T-helper 1 cell treated with Interleukin-12 subunit alpha and Interleukin-12 subunit beta and Interleukin-4 antibody, amounts not matched to agents 30 μg/mL and 1 μg/mL, for 36 hours (primary cell): Measurements from ENCODE around the gene TPST1.
"Not testable (repeated sequence)": the region's sequence is repeated elsewhere in the genome, so short reads cannot be mapped to it uniquely, and the experiment has no call there.

Experiments used
- H3K27ac Mint-ChIP-seq: one replicate; pipeline ENCODE4 v1.8.0; 2021; ENCODE audit warnings: mild to moderate bottlenecking, mixed read lengths
- H3K27me3 Mint-ChIP-seq: one replicate; pipeline ENCODE4 v1.8.0; 2021; ENCODE audit warnings: low read depth, mixed read lengths
- H3K36me3 Mint-ChIP-seq: one replicate; pipeline ENCODE4 v1.8.0; 2021; ENCODE audit warnings: low read depth, mixed read lengths
- H3K4me1 Mint-ChIP-seq: one replicate; pipeline ENCODE4 v1.8.0; 2021; ENCODE audit warnings: low read depth, mixed read lengths
- H3K4me3 Mint-ChIP-seq: one replicate; pipeline ENCODE4 v1.8.0; 2021; ENCODE audit warnings: mild to moderate bottlenecking, moderate library complexity, mixed read lengths
- H3K9me3 Mint-ChIP-seq: one replicate; pipeline ENCODE4 v1.8.0; 2021; ENCODE audit warnings: mixed read lengths

TPST1 gene

DNA sequence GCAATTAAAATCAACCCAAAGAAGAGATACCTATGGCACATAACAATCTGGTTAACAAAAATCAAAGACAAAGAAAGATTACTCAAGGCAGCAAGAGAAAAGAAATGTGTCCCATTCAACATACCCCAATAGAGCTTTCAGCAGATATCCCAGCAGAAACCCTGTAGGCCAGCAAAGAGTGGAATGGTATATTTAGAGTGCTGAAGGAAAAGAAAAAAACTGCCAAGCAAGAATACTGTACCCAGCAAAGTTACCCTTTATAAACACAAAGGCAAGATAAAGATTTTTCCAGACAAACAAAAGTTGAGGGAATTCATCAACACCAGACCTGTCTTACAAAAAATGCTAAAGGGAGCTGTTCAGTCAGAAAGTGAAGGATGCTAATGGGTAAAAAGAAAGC, 131.6 kb downstream of the TPST1 start:
- Mint-ChIP-seq H3K4me1 (no peaks in the 10 kb centered on the region), H3K27ac (no peak overlapping the region), H3K36me3 (no peaks in the 10 kb centered on the region), H3K27me3 (no peaks in the 10 kb centered on the region), H3K4me3 (no peak overlapping the region), H3K9me3 (peaks cover 24% of the 10 kb centered on the region)

DNA sequence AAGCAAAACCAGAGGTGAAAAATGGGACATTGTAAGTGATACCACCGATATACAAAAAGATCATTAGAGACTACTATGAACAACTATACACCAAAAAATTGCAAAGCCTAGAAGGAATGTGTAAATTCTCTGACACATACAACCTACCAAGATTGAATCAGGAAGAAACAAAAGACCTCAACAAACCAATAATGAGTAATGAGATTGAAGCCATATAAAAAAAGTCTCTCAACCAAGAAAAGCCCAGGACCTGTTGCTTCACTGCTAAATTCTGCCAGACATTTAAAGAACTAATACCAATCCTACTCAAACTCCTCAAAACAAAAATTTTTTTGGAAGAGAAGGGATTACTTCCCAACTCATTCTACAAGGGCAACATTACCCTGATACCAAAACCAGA, 134.0 kb downstream of the TPST1 start:
- Mint-ChIP-seq H3K4me1 (no peaks in the 10 kb centered on the region), H3K36me3 (no peaks in the 10 kb centered on the region), H3K4me3 (no peak overlapping the region), H3K9me3 (peaks cover 24% of the 10 kb centered on the region), H3K27ac (no peak overlapping the region), H3K27me3 (no peaks in the 10 kb centered on the region)

DNA sequence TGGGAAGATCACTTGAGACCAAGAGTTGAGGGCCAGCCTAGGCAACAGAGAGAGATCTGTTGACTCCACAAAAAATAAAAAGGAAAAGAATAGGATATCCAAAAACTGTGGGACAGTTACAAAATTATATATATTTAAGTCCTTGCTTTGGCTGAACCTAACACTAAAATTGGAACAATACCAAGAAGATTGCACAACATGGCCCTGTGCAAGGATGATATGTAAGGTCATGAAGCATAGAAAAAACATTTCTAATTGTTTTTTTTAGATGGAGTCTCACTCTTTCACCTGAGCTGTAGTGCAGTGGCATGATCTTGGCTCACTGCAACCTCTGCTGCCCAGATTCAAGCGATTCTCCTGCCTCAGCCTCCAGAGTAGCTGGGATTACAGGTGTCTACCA, 139.0 kb downstream of the TPST1 start:
- no peak overlapping the region for H3K4me3 Mint-ChIP-seq
- H3K27me3 Mint-ChIP-seq: peaks cover 3% of the 10 kb centered on the region
- H3K4me1 Mint-ChIP-seq: no peaks in the 10 kb centered on the region
- no peak overlapping the region for H3K27ac Mint-ChIP-seq
- H3K9me3 Mint-ChIP-seq: peaks cover 6% of the 10 kb centered on the region
- no peaks in the 10 kb centered on the region for H3K36me3 Mint-ChIP-seq

DNA sequence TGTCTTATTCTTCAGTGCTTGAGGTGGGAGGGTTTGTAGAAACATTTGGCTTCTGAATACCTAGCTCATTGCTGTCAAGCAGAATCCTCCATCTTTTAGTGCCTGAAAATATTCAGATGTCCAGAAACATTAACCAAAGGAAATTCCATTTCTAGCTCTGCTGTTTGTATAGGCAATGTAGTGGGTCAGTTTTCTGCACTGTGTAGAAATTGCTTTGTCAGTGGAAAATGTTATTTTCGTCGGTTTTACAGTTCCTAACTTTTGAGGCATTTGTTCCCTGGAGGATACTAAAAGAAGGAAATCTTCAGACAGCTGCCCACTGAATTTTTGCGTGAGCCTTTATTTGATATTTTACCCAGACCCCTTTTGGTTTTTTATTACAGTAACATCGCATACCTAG, 143.4 kb downstream of the TPST1 start:
- Mint-ChIP-seq H3K27me3 (peaks cover 3% of the 10 kb centered on the region), H3K27ac (no peak overlapping the region), H3K36me3 (no peaks in the 10 kb centered on the region), H3K4me1 (no peaks in the 10 kb centered on the region), H3K9me3 (no peaks in the 10 kb centered on the region), H3K4me3 (no peak overlapping the region)

DNA sequence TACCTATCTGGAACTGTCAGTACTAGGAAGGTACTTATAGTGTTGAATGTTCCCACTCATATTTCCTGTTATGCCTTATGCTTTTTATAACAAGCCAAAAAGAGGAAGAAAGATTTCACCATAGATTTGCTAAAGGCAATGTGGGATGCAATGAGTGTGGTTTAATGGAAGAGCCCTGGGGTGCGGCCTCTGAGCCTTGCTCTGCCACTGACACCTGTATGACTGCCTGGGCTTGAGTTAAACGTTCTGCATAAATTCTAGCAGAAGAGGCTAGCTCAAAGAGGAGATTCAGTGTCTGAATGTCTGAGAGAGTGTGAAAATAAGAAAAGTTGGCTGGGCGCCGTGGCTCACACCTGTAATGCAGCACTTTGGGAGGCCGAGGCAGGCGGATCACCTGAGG, 143.8 kb downstream of the TPST1 start:
- Mint-ChIP-seq H3K4me3 (no peak overlapping the region), H3K27ac (no peak overlapping the region), H3K9me3 (no peaks in the 10 kb centered on the region), H3K27me3 (peaks cover 3% of the 10 kb centered on the region), H3K36me3 (no peaks in the 10 kb centered on the region), H3K4me1 (no peaks in the 10 kb centered on the region)

DNA sequence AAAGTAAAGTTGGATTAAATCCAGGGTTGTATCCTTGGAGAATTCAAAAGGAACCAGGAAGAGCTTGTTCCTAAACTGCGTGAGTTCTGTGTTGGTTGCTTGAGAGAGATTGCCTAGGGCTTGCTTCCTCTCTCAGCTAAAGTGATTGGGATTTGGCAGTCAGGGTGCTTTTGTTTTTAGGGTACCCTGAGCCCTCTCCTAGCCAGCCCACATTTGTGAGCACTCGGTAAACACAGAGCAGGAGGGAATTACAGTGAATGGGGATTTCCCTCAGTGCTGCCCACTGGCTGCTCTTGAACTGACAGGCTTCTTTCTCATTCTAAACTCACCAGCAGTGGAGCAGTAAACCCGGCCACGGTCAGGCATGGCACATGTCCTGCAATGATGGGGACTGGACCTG, 146.9 kb downstream of the TPST1 start:
- Mint-ChIP-seq H3K36me3 (no peaks in the 10 kb centered on the region), H3K4me3 (no peak overlapping the region), H3K9me3 (no peaks in the 10 kb centered on the region), H3K27me3 (peaks cover 3% of the 10 kb centered on the region), H3K4me1 (no peaks in the 10 kb centered on the region), H3K27ac (no peak overlapping the region)

DNA sequence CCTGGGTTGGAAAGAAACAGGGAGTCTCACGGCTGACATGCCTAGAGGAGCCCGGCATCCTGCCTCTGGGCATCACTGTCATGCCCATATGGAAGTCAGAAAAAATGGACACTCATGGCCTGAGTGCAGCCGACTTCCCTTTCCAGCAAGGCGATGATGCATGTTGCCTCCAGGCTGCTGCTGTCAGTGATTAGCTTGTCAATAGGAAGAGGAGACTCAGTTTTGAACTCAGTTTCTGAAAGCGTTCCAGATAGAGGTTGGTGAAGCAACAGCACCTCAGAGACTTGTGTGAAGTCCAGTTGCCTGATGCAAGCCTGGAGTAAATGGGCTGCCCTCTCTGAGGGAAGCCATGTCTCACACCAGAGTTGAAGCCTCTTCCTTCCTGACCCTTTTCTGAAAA, 148.4 kb downstream of the TPST1 start:
- Mint-ChIP-seq H3K4me1 (no peaks in the 10 kb centered on the region), H3K27ac (no peak overlapping the region)

DNA sequence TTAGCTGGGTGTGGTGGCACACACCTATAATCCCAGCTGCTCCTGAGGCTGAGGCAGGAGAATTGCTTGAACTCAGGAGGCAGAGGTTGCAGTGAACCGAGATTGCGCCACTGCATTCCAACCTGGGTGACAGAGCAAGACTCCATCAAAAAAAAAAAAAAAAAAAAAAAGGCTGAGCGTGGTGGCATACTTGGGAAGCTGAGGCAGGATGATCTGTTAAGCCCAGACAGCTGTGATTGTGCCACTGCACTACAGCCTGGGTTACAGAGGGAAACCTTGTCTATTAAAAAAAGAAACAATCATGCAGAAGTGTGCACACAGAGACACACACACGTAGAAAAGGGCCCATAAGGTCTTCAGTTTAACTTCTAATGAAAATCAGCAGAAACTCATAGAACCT, 150.6 kb downstream of the TPST1 start:
- no peaks in the 10 kb centered on the region for H3K9me3 Mint-ChIP-seq
- H3K27ac Mint-ChIP-seq: no peak overlapping the region
- H3K4me1 Mint-ChIP-seq: no peaks in the 10 kb centered on the region
- H3K27me3 Mint-ChIP-seq: no peaks in the 10 kb centered on the region
- H3K4me3 Mint-ChIP-seq: no peak overlapping the region
- no peaks in the 10 kb centered on the region for H3K36me3 Mint-ChIP-seq

More for the DNA sequence above, 148.4 kb downstream of the TPST1 start:
- no peaks in the 10 kb centered on the region for H3K36me3 Mint-ChIP-seq
- H3K27me3 Mint-ChIP-seq: no peaks in the 10 kb centered on the region
- H3K9me3 Mint-ChIP-seq: no peaks in the 10 kb centered on the region
- no peak overlapping the region for H3K4me3 Mint-ChIP-seq

DNA sequence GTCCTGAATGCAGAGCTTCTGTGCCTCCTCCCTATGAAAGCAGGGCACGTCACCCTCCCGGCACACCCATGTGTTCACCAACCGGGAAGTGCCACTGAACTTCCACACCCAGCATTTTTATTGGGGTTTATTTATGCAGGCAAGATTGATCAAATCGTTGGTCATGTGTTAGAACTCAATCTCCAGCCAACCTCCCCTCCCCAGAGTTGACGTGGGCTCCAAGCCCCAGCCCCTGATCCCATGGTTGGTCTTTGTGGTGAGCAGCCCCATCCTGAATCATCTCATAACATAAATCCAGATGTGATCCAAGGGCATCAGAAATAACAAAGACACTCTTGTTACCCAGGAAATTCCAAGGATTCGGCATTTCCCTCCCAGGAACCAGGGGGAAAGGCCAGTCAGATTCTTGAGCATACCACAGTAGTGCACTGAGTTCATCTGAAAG, 151.2 kb downstream of the TPST1 start:
- Mint-ChIP-seq H3K36me3 (no peaks in the 10 kb centered on the region), H3K27ac (no peak overlapping the region), H3K9me3 (no peaks in the 10 kb centered on the region), H3K4me3 (no peak overlapping the region), H3K27me3 (no peaks in the 10 kb centered on the region), H3K4me1 (no peaks in the 10 kb centered on the region)

DNA sequence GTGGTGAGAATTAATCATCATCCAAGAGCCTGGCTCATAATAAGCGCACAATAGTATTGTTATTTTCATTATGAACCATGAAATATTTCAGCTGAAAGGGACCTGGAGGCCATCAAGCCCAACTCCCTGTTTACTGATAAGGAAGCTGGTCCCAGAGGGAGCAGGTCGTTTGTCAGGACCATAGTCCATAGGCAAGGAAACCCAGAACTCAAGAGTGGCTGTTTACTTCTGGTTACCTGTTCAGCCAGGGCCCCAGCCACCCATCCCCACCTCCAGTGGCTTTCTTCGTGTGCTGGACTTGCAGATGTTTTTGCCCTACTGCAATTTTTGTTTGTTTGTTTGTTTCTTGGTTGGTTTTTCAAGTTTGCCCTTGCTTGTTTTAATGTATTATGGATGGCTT, 152.0 kb downstream of the TPST1 start:
- Mint-ChIP-seq H3K4me1 (no peaks in the 10 kb centered on the region), H3K27ac (no peak overlapping the region), H3K27me3 (no peaks in the 10 kb centered on the region)

DNA sequence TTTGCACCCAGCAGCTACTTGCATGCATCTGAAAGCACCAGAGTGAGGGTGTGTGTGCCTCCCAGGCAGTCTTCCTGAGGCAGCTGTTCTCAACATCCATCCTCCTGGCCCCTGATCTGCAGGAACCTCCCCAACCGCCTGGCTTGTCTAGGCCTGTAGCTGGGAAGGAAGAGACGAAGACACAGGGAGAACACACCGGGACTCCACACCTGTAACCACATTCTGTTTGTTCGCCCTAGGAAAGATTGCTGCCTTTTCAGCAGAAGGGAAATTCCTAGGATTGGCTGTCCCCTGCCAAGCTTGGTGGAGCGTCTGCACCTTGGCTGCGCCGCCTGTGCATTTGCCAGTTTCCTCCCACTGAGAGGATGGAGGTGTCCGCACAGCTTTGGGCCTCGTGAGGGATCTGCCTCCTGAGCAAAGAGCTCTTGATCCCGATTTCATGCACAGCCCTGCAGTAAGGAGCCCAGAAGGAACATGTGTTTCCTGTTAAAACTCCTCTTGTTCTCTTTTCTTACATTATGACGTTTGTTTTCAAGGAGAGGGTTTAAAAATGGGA, 154.6 kb downstream of the TPST1 start:
- Mint-ChIP-seq H3K9me3 (no peaks in the 10 kb centered on the region), H3K4me3 (no peak overlapping the region), H3K4me1 (no peaks in the 10 kb centered on the region), H3K36me3 (no peaks in the 10 kb centered on the region), H3K27ac (no peak overlapping the region), H3K27me3 (no peaks in the 10 kb centered on the region)

More for the DNA sequence above, 152.0 kb downstream of the TPST1 start:
- no peaks in the 10 kb centered on the region for H3K9me3 Mint-ChIP-seq
- H3K4me3 Mint-ChIP-seq: no peak overlapping the region
- H3K36me3 Mint-ChIP-seq: no peaks in the 10 kb centered on the region

DNA sequence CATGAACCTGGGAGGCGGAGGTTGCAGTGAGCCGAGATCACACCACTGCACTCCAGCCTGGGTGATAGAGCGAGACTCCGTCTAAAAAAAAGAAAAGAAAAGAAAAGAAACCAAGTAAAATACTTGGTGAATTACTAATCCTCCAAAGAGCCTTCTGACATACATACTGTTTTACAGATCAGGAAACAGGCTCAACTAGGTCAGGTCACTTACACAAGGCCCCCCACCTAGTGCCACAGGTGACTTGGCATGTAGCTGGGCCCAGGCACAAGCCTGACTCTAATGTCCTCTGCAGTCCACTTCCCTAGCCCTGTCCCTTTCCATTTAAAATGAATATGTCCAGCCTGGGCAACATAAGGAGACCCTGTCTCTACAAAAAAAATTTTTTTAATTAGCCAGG, 157.0 kb downstream of the TPST1 start:
- Mint-ChIP-seq H3K4me1 (no peaks in the 10 kb centered on the region), H3K27me3 (no peaks in the 10 kb centered on the region), H3K36me3 (no peaks in the 10 kb centered on the region), H3K9me3 (no peaks in the 10 kb centered on the region), H3K4me3 (no peak overlapping the region), H3K27ac (no peak overlapping the region)

DNA sequence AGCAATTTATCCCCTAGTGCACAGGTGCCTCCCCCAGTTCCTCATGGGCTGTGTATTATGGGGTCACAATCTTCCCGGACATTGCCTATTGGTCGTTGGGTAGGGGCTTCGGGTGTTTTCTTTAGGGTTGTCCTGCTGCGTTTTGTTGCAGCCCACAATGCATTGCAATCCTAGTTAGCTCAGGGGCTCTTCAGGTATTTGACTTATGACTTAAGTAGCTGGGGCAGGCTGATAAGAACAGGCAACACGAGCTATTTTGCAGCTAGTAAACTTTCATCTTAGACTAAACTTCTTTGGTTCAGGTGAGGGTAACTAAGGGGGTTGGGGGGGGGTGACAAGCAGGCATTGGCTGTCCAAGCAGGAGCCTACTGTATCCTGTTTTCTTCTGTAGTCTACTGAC, 158.5 kb downstream of the TPST1 start:
- Mint-ChIP-seq H3K36me3 (no peaks in the 10 kb centered on the region), H3K4me3 (no peak overlapping the region), H3K4me1 (no peaks in the 10 kb centered on the region), H3K27ac (no peak overlapping the region), H3K27me3 (no peaks in the 10 kb centered on the region), H3K9me3 (no peaks in the 10 kb centered on the region)

DNA sequence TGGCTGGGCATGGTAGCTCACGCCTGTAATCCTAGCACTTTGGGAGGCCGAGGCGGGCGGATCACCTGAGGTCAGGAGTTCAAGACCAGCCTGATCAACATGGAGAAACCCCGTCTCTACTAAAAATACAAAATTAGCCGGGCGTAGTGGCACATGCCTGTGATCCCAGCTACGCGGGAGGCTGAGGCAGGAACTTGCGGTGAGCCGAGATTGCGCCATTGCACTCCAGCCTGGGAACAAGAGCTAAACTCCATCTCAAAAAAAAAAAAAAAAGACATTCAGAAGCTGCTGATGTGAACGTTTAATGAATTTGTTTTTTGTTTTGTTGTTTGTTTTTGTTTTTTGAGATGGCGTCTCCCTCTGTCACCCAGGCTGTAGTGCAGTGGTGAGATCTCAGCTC, 159.9 kb downstream of the TPST1 start:
- H3K4me3 Mint-ChIP-seq, H3K27me3 Mint-ChIP-seq, H3K4me1 Mint-ChIP-seq, H3K9me3 Mint-ChIP-seq, H3K27ac Mint-ChIP-seq, H3K36me3 Mint-ChIP-seq: not testable (repeated sequence)

DNA sequence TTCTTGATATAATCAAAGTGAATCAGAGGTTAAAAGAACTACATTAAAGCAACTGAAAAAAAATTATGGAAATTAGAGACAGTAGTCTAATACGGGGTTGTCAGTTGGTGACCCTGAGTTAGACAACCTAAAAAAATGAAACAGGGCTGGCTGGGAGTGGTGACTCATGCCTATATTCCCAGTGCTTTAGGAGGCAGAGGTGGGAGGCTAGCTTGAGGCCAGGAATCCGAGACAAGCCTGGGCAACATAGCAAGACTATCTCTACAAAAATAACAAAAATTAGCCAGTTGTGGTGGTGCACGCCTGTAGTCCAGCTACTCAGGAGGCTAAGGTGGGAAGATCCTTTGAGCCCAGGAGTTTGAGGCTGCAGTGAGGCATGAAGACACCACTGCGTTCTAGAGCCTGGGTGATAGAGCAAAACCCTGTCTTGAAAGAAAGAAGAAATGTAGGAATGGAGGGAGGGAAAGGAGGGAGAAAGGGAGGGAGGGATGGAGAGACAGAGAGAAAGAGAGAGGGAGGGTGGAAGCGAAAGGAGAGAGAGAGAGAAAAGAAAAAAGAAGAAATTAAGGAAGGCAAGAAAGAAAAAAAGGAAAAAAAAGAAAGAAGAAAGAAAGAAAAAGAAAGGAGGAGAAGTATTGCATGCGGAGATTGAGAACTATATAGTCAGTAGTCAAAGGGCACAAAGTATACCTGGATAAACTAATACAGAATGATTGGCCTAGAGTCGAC, 166.1 kb downstream of the TPST1 start:
- Mint-ChIP-seq H3K4me1 (no peaks in the 10 kb centered on the region), H3K4me3 (no peak overlapping the region), H3K36me3 (no peaks in the 10 kb centered on the region), H3K27ac (no peak overlapping the region), H3K9me3 (no peaks in the 10 kb centered on the region), H3K27me3 (no peaks in the 10 kb centered on the region)
